OCI-LY7 (cell line): ENCODE results near the gene CEP72. TPM values are rescaled to one million over a fixed set of nuclear protein-coding genes. Genes with fewer than 3 reads are reported as not detected.

Experiments used
- BruUV-seq: library from RNA; stranded (reverse); fragments of 400-500 nt; replicated peaks from 2 replicates; lab custom pipeline; 2021; lab: Mats Ljungman, UMichigan
- CTCF ChIA-PET: fragments of 300-600 bp; sonication (Branson Sonifier 250); formaldehyde crosslinking; loops from one replicate; lab custom pipeline; 2022; ENCODE audit warnings: antibody characterized with exemption; ENCODE audit not compliant: unreplicated experiment; lab: Charles Lee
- POLR2A ChIA-PET: fragments of 300-600 bp; sonication (Branson Sonifier 250); formaldehyde crosslinking; loops from one replicate; lab custom pipeline; 2022; ENCODE audit warnings: antibody characterized with exemption; lab: Charles Lee
- DNase-seq: peaks from one replicate; pipeline ENCODE4 v3.0.0-alpha.2; 2015; ENCODE audit warnings: low spot score
- H2AFZ ChIP-seq: fragments of 200-600 bp; sonication (generic), shearing (Covaris generic); 2 replicates; pipeline ENCODE4 v1.6.1; 2014; ENCODE audit warnings: mild to moderate bottlenecking, antibody characterized with exemption, low read length, moderate library complexity
- H3K27ac ChIP-seq: fragments of 200-600 bp; sonication (generic); 2 replicates; pipeline ENCODE4 v1.5.1; 2014; ENCODE audit warnings: mixed run types, low read depth, mild to moderate bottlenecking, moderate library complexity, low read length, inconsistent platforms; ENCODE audit not compliant: poor library complexity, severe bottlenecking
- H3K36me3 ChIP-seq: fragments of 200-600 bp; sonication (generic); 2 replicates; pipeline ENCODE4 v1.6.1; 2014; ENCODE audit warnings: mild to moderate bottlenecking, antibody characterized with exemption, low read length, moderate library complexity, mixed read lengths; ENCODE audit not compliant: insufficient read depth
- H3K4me1 ChIP-seq: fragments of 200-600 bp; sonication (generic); 2 replicates; pipeline ENCODE4 v1.5.1; 2014; ENCODE audit warnings: mild to moderate bottlenecking, low read length; ENCODE audit not compliant: insufficient read depth, poor library complexity, severe bottlenecking
- H3K4me2 ChIP-seq: fragments of 200-600 bp; sonication (generic); 2 replicates; pipeline ENCODE4 v1.6.1; 2014; ENCODE audit warnings: mild to moderate bottlenecking, low read length
- H3K4me3 ChIP-seq: fragments of 200-600 bp; sonication (generic); 2 replicates; pipeline ENCODE4 v1.5.1; 2014; ENCODE audit warnings: mild to moderate bottlenecking, low read depth, low read length; ENCODE audit not compliant: poor library complexity, severe bottlenecking
- H3K79me2 ChIP-seq: fragments of 200-600 bp; sonication (generic); 2 replicates; pipeline ENCODE4 v1.6.1; 2016; ENCODE audit warnings: low read depth, mild to moderate bottlenecking, low read length, moderate library complexity, mixed read lengths; ENCODE audit not compliant: insufficient read depth
- H3K9me2 ChIP-seq: fragments of 200-600 bp; sonication (generic); 2 replicates; pipeline ENCODE4 v1.6.1; 2016; ENCODE audit warnings: mild to moderate bottlenecking, low read length, mixed read lengths; ENCODE audit not compliant: insufficient read depth
- H3K9me3 ChIP-seq: fragments of 200-600 bp; sonication (generic); 2 replicates; pipeline ENCODE4 v1.6.1; 2014; ENCODE audit warnings: mild to moderate bottlenecking, mixed run types, low read length, mixed read lengths
- H4K20me1 ChIP-seq: fragments of 200-600 bp; sonication (generic); 2 replicates; pipeline ENCODE4 v1.6.1; 2014; ENCODE audit warnings: mild to moderate bottlenecking, antibody characterized with exemption, low read length, moderate library complexity, mixed read lengths; ENCODE audit not compliant: insufficient read depth
- EZH2phosphoT487 ChIP-seq: fragments of 200-600 bp; sonication (generic); IDR thresholded peaks from 2 replicates; pipeline ENCODE4 v1.6.1; 2018; ENCODE audit warnings: low read depth, borderline replicate concordance, mild to moderate bottlenecking, mixed run types, antibody characterized with exemption, low read length, moderate library complexity, mixed read lengths
- intact Hi-C: fragments of 100-400 bp; cut with micrococcal nuclease; formaldehyde crosslinking; loops from one replicate; pipeline ENCODE4 v1.10.0; 2022; ENCODE audit not compliant: unreplicated experiment
- total RNA-seq, 2 experiments: library from RNA; depleted of rRNA in 1 of 2; stranded (reverse); fragments of >200 nt in 1 of 2; shearing (Covaris generic) in 1 of 2; gene quantifications; 2 replicates each; pipeline ENCODE4 v1.2.3, GENCODE V29; 2014 to 2022
- TF ChIP-seq, protein P1 (sequence below): fragments of 200-600 bp; sonication (generic); conservative IDR thresholded peaks from 2 replicates; pipeline ENCODE4 v1.5.1; 2014; ENCODE audit warnings: mild to moderate bottlenecking, antibody characterized with exemption, low read length, moderate library complexity, mixed read lengths

Gene CEP72
- total RNA-seq, 2 experiments from 2014 or later, result 26.9 to 42.7 TPM

- no peak for DNase-seq
- Histone ChIP-seq H3K9me2 (no peaks in the 10 kb centered on the region), H3K27ac (no peak overlapping the region), H3K4me2 (no peak overlapping the region), H3K36me3 (no peaks in the 10 kb centered on the region), H3K9me3 (no peaks in the 10 kb centered on the region), H2AFZ (no peak overlapping the region), H3K4me1 (no peaks in the 10 kb centered on the region), H3K4me3 (no peak overlapping the region), H4K20me1 (no peaks in the 10 kb centered on the region), H3K79me2 (no peaks in the 10 kb centered on the region)
- ChIA-PET POLR2A (no interaction called here), CTCF (no interaction called here)
- BruUV-seq, result no TSS peak
- intact Hi-C loops, result no loop called here
- TF ChIP-seq, protein P1, sequence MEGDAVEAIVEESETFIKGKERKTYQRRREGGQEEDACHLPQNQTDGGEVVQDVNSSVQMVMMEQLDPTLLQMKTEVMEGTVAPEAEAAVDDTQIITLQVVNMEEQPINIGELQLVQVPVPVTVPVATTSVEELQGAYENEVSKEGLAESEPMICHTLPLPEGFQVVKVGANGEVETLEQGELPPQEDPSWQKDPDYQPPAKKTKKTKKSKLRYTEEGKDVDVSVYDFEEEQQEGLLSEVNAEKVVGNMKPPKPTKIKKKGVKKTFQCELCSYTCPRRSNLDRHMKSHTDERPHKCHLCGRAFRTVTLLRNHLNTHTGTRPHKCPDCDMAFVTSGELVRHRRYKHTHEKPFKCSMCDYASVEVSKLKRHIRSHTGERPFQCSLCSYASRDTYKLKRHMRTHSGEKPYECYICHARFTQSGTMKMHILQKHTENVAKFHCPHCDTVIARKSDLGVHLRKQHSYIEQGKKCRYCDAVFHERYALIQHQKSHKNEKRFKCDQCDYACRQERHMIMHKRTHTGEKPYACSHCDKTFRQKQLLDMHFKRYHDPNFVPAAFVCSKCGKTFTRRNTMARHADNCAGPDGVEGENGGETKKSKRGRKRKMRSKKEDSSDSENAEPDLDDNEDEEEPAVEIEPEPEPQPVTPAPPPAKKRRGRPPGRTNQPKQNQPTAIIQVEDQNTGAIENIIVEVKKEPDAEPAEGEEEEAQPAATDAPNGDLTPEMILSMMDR, result no peak
- TF ChIP-seq EZH2phosphoT487, result no peak
These were observed 27.3 kb upstream of the CEP72 start for GRCh38 chr5:584846-585245.

GRCh38 chr5:585556-585955 is 26.6 kb upstream of the CEP72 start:
- Histone ChIP-seq H3K9me2 (no peaks in the 10 kb centered on the region), H3K4me2 (no peak overlapping the region), H3K9me3 (no peaks in the 10 kb centered on the region), H3K4me3 (no peak overlapping the region), H3K79me2 (no peaks in the 10 kb centered on the region), H4K20me1 (no peaks in the 10 kb centered on the region), H3K4me1 (no peaks in the 10 kb centered on the region), H3K27ac (no peak overlapping the region), H2AFZ (no peak overlapping the region), H3K36me3 (no peaks in the 10 kb centered on the region)
- POLR2A ChIA-PET, result no interaction called here
- no peak for DNase-seq
- CTCF ChIA-PET, result no interaction called here
- no peak for TF ChIP-seq EZH2phosphoT487
- TF ChIP-seq, protein P1, result no peak
- intact Hi-C loops, result no loop called here
- no TSS peak for BruUV-seq

- CTCF ChIA-PET, result no interaction called here
- no peak for DNase-seq
- Histone ChIP-seq H3K27ac (no peak overlapping the region), H3K4me3 (no peak overlapping the region), H3K36me3 (no peaks in the 10 kb centered on the region), H3K9me2 (no peaks in the 10 kb centered on the region), H3K4me2 (no peak overlapping the region), H3K4me1 (no peaks in the 10 kb centered on the region), H3K79me2 (no peaks in the 10 kb centered on the region), H2AFZ (no peak overlapping the region), H3K9me3 (no peaks in the 10 kb centered on the region), H4K20me1 (no peaks in the 10 kb centered on the region)
- BruUV-seq, result no TSS peak
- POLR2A ChIA-PET, result no interaction called here
- intact Hi-C loops, result no loop called here
- no peak for TF ChIP-seq EZH2phosphoT487
- TF ChIP-seq, protein P1, result no peak
These were observed 26.0 kb upstream of the CEP72 start for GRCh38 chr5:585962-586628.
